Subcutaneous abdominal adipose tissue (tissue), 5 donors: ENCODE measurements around the gene NSMF.

Source experiments
- H3K27ac ChIP-seq: one replicate; pipeline ENCODE4 v1.7.0; 2013; ENCODE audit warnings: low read depth, mild to moderate bottlenecking, inconsistent platforms, low read length, moderate library complexity
- H3K27me3 ChIP-seq, 5 donors: one replicate each; pipeline ENCODE4 v1.7.0; 2013; ENCODE audit warnings: low read length in 5 of 5, inconsistent platforms in 1 of 5; ENCODE audit not compliant: control insufficient read depth in 5 of 5, insufficient read depth in 4 of 5
- H3K36me3 ChIP-seq, 5 donors: one replicate each; pipeline ENCODE4 v1.7.0; 2013; ENCODE audit warnings: low read length in 5 of 5; ENCODE audit not compliant: control insufficient read depth in 5 of 5, insufficient read depth in 5 of 5
- H3K4me1 ChIP-seq, 5 donors: one replicate each; pipeline ENCODE4 v1.7.0; 2013; ENCODE audit warnings: low read length in 5 of 5, mild to moderate bottlenecking in 3 of 5, moderate library complexity in 1 of 5; ENCODE audit not compliant: control insufficient read depth in 5 of 5, insufficient read depth in 5 of 5
- H3K4me3 ChIP-seq, 5 donors: one replicate each; pipeline ENCODE4 v1.7.0; 2013; ENCODE audit warnings: low read length in 5 of 5, low read depth in 1 of 5
- H3K9ac ChIP-seq, 5 donors: one replicate each; pipeline ENCODE4 v1.7.0; 2013; ENCODE audit warnings: low read length in 5 of 5, mild to moderate bottlenecking in 4 of 5, moderate library complexity in 3 of 5
- H3K9me3 ChIP-seq, 5 donors: one replicate each; pipeline ENCODE4 v1.7.0; 2013; ENCODE audit warnings: low read length in 5 of 5; ENCODE audit not compliant: control insufficient read depth in 5 of 5
- donor health status: healthy.
- donor health status: healthy.
- donor health status: healthy.
- donor health status: healthy.
- donor health status: healthy.

Gene NSMF

GRCh38 chr9:137405677-137406081, 53.5 kb downstream of the NSMF start:
- no peak overlapping the region for H3K9ac ChIP-seq

DNA sequence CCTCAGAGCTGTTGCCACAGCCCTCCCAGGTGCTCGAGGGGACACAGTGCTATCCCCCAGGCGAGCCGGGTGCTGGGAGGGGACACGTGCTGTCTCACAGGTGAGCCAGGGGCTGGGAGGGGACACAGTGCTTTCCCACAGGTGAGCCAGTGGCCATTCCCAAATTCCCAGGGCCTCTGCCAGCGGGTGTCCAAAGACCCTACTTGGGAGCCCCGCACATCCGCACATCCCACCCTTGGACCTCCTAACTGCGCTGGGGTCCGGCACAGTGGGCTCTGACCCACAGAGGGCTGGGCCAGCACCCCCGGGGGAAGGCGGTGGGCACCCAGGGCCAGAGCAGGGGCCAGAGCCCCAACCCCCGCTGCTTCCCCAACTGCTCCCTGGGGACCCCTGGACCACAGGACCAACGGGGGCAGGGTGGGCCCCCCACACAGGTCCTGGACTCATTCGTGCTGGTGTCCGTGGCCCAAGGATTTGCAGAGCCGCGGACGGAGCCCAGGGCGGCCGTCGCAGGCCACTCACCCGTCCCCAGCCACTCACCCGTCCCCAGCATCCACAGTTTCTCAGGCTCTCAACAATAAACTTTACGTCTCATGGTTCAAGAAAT, 54.1 kb downstream of the NSMF start:
- Histone ChIP-seq H3K4me1 (peaks cover 0 to 21% (median 12%) of the 10 kb centered on the region in 5 donors), H3K27ac (no peak overlapping the region), H3K9me3 (no peaks in the 10 kb centered on the region), H3K36me3 (no peaks in the 10 kb centered on the region), H3K27me3 (no peaks in the 10 kb centered on the region), H3K4me3 (no peak overlapping the region), H3K9ac (no peak overlapping the region)

More at GRCh38 chr9:137405677-137406081, 53.5 kb downstream of the NSMF start:
- Histone ChIP-seq H3K36me3 (no peaks in the 10 kb centered on the region), H3K27ac (no peak overlapping the region), H3K9me3 (no peaks in the 10 kb centered on the region), H3K27me3 (no peaks in the 10 kb centered on the region), H3K4me3 (no peak overlapping the region), H3K4me1 (peaks cover 0 to 24% (median 14%) of the 10 kb centered on the region in 5 donors)

- Histone ChIP-seq H3K36me3 (peaks cover 0 to 4% (median 0%) of the 10 kb centered on the region in 5 donors), H3K4me1 (peaks cover 0 to 21% (median 12%) of the 10 kb centered on the region in 5 donors), H3K4me3 (no peak overlapping the region), H3K9ac (no peak overlapping the region), H3K27me3 (no peaks in the 10 kb centered on the region), H3K9me3 (no peaks in the 10 kb centered on the region), H3K27ac (no peak overlapping the region)
These were observed 55.9 kb downstream of the NSMF start for GRCh38 chr9:137403269-137403668.

GRCh38 chr9:137402746-137403145, 56.4 kb downstream of the NSMF start:
- Histone ChIP-seq H3K4me1 (peaks cover 0 to 18% (median 12%) of the 10 kb centered on the region in 5 donors), H3K36me3 (peaks cover 0 to 7% (median 0%) of the 10 kb centered on the region in 5 donors), H3K9ac (no peak overlapping the region), H3K27me3 (no peaks in the 10 kb centered on the region), H3K4me3 (no peak overlapping the region), H3K9me3 (no peaks in the 10 kb centered on the region), H3K27ac (no peak overlapping the region)

DNA sequence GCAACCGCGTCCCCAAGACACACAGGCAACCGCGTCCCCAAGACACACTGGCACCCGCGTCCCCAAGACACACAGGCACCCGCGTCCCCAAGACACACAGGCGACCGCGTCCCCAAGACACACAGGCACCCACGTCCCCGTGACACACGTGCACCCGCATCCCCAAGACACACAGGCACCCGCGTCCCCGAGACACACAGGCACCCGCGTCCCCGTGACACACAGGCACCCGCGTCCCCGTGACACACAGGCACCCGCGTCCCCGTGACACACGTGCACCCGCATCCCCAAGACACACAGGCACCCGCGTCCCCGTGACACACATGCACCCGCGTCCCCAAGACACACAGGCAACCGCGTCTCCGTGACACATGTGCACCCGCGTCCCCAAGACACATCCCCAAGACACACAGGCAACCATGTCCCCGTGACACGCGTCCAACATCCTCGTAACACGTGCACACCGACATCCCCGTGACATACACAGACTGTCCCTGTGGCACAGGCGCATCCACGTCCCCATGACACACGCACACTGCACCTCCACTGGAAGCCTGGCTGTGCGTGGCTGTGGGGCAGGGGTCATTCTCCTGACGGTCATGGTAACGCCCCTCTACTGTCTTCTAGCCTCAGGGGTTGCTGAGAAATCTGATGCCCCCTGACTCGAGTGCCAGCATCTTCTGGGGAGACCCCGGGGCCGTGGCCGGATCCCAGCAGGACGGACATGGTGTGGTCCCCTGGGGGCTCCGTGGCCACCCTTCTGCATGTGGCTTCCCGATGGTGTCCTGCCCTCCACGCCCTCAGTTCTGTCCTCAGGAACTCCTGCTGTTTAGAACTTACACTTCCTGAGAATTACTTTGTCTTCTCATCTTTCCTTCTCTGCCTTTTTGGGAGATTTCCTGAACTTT, 60.3 kb downstream of the NSMF start:
- no peak overlapping the region for H3K27ac ChIP-seq
- H3K36me3 ChIP-seq, result peaks cover 0 to 7% (median 3%) of the 10 kb centered on the region in 5 donors
- H3K27me3 ChIP-seq, result no peaks in the 10 kb centered on the region
- no peak overlapping the region for H3K9ac ChIP-seq
- H3K4me3 ChIP-seq, result no peak overlapping the region
- no peaks in the 10 kb centered on the region for H3K9me3 ChIP-seq
- H3K4me1 ChIP-seq, result no peaks in the 10 kb centered on the region

- no peak overlapping the region for H3K27ac ChIP-seq
- H3K36me3 ChIP-seq, result peaks cover 0 to 12% (median 3%) of the 10 kb centered on the region in 5 donors
- no peaks in the 10 kb centered on the region for H3K4me1 ChIP-seq
- H3K9me3 ChIP-seq, result no peaks in the 10 kb centered on the region
- H3K4me3 ChIP-seq, result no peak overlapping the region
- H3K9ac ChIP-seq, result no peak overlapping the region
- no peaks in the 10 kb centered on the region for H3K27me3 ChIP-seq
These were observed 61.3 kb downstream of the NSMF start for GRCh38 chr9:137397675-137398423.
